Neural progenitor cell (in vitro differentiated cells): ENCODE data around the gene RNGTT.
"Not testable (repeated sequence)": the region's sequence is repeated elsewhere in the genome, so short reads cannot be mapped to it uniquely, and the experiment has no call there.

Experiments used
- EZH2 ChIP-seq: fragments of 200-600 bp; sonication (generic); IDR thresholded peaks from 2 replicates; pipeline ENCODE4 v1.6.1; 2017; ENCODE audit warnings: antibody characterized with exemption, mild to moderate bottlenecking, moderate library complexity
- EZH2phosphoT487 ChIP-seq: fragments of 200-600 bp; sonication (generic); IDR thresholded peaks from 2 replicates; pipeline ENCODE4 v1.6.1; 2017; ENCODE audit warnings: antibody characterized with exemption
- TF ChIP-seq, protein P1 (sequence below): fragments of 200-600 bp; sonication (generic); IDR thresholded peaks from 2 replicates; pipeline ENCODE4 v1.5.1; 2017; ENCODE audit warnings: antibody characterized with exemption, mild to moderate bottlenecking

DNA sequence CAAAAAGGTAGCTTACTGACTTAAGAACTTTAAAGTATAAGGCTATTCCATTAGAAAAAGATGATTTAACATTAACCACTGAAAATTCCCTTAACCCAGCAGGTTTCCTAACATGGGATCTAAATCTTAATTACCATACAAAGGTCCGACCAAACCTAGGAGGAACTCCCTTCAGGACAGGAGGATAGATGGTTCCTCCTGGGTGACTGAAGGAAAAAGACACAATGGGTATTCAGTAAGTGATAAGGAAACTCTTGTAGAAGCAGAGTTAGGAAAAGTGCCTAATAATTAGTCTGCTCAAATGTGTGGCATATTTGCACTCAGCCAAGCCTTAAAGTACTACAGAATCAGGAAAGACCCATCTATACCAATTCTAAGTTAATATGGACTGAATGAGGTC lies 237.0 kb downstream of the RNGTT start:
- TF ChIP-seq, protein P1, sequence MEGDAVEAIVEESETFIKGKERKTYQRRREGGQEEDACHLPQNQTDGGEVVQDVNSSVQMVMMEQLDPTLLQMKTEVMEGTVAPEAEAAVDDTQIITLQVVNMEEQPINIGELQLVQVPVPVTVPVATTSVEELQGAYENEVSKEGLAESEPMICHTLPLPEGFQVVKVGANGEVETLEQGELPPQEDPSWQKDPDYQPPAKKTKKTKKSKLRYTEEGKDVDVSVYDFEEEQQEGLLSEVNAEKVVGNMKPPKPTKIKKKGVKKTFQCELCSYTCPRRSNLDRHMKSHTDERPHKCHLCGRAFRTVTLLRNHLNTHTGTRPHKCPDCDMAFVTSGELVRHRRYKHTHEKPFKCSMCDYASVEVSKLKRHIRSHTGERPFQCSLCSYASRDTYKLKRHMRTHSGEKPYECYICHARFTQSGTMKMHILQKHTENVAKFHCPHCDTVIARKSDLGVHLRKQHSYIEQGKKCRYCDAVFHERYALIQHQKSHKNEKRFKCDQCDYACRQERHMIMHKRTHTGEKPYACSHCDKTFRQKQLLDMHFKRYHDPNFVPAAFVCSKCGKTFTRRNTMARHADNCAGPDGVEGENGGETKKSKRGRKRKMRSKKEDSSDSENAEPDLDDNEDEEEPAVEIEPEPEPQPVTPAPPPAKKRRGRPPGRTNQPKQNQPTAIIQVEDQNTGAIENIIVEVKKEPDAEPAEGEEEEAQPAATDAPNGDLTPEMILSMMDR = not testable (repeated sequence)
- TF ChIP-seq EZH2, EZH2phosphoT487: not testable (repeated sequence)
